Activated CD4-positive, alpha-beta T cell treated with anti-CD3 and anti-CD28 coated beads, Interleukin-2, Interleukin-4, amounts not matched to agents 100 ng/mL and 50 ng/mL, durations not matched to agents 16 hours and 8 hours (primary cell): ENCODE data around the gene TCAF1.
"Not testable (repeated sequence)": the region's sequence is repeated elsewhere in the genome, so short reads cannot be mapped to it uniquely, and the experiment has no call there.

ENCODE experiments used
- DNase-seq: peaks from one replicate; pipeline ENCODE4 v3.0.0-alpha.2; 2020; ENCODE audit warnings: low spot score

TCAF1 gene

DNA sequence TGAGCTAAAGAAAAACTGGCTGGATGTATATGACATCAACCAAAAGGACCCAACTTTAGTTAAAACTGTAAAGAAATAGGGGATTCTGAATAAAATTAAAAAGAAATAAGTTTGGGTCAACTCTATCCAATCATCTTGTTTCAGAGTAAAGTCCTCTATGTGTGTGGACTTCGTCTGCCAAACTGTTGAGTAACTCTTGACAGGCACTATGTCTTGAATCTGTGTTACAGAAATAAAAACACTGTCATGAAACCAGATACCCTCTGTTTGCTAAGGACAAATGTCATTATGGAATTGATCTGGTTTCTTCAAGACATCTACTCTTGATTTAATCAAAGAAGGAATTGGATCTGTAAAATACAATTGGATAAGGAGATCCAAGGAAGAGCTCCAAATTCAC is 46.5 kb downstream of the TCAF1 start:
- DNase-seq: not testable (repeated sequence)

GRCh38 chr7:143850682-143851081 is 51.3 kb downstream of the TCAF1 start:
- no peak for DNase-seq

DNA sequence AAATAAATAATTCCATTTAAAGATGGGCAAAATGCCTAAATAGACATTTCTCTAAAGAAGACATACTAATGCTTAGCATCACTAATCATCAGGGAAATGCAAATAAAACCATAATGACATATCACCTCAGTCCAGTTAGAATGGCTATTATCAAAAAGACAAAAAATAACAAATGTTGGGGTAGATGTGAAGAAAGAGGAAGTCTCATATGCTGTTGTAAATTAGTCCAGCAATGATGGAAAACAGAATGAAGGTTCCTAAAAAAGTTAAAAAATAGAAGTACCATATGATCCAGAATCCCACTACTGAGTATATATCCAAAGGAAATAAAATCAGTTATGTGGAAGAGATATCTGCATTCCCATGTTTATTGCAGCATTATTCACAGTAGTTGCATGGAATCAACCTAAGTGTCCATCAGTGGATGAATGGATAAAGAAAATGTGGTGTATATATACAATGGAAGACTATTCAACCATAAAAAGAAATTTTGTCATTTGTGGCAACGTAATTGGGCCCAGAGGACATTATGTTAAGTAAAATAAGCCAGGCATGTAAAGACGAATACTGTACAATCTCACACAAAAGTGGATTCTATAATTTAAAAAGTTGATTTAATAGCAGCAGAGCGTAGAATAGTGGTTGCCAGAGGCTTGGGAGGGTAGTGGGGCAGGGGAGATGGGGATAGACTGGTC is 52.0 kb downstream of the TCAF1 start:
- no peak for DNase-seq

GRCh38 chr7:143848192-143848591 is 53.8 kb downstream of the TCAF1 start:
- DNase-seq: no peak

- no peak for DNase-seq
These were observed 55.3 kb downstream of the TCAF1 start for GRCh38 chr7:143846692-143847091.

DNA sequence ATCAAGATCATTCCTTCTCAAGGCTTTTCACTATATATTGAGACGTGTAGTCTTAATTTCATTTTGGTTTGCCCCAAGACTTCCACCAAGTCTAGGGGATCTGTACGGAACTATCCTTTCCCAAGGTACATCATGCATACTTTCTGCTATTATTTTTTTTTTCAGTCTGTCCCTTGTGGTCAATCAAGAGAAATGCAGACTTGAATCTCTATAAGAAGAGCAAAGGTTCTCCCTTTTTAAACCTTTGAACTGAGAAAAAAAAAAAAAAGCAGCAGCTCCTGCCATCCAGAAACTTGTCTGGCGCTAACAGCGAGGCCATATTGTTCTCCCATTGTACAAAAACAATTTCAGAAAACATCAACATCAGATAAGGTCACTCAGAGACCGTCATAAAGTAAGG is 60.3 kb downstream of the TCAF1 start:
- DNase-seq: not testable (repeated sequence)

DNA sequence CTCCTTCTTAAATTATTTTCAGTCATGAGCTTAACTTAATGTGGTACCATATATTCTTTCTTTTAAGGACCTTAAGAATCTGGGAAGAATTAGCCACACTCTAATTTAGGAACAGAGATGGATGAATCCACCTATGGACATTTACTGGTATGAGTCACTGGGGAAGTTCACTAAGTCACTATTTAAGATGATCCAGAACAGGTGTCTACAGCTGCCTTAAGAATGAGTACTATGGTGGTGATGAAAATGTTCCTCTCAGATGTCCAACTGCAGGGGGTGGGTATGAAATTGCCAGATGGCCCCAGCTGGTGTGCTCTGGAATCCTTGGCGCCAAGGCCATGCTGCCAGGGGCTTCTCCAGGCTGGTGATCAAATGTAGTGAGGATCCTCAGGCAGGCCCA is 61.9 kb downstream of the TCAF1 start:
- DNase-seq: not testable (repeated sequence)

DNA sequence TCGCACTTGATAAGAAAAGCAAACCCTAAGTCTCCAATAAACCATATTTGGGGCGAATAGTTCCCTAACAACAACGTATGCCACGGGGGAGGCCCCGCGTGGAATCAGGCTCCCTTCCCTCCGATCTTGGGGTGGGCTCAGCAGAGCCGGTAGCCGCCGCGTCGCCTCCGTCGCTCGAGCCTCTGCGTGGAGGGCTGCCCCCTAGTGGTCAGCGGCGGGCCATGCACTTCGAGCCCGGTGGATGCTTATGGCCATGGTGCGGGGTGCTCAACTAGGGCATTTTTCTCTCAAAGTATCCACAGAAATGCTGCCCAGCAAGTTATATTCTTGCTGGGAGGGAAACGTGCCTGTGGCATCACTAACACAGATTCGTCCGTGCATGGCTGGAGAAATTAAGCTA is 64.8 kb downstream of the TCAF1 start:
- peak; percentile 94 for DNase-seq

GRCh38 chr7:143836622-143837021 is 65.4 kb downstream of the TCAF1 start:
- DNase-seq: peak; percentile 95

GRCh38 chr7:143836088-143836487 is 65.9 kb downstream of the TCAF1 start:
- not testable (repeated sequence) for DNase-seq

GRCh38 chr7:143826578-143826977 is 75.4 kb downstream of the TCAF1 start:
- DNase-seq: not testable (repeated sequence)

GRCh38 chr7:143824295-143825135 is 77.5 kb downstream of the TCAF1 start:
- not testable (repeated sequence) for DNase-seq

DNA sequence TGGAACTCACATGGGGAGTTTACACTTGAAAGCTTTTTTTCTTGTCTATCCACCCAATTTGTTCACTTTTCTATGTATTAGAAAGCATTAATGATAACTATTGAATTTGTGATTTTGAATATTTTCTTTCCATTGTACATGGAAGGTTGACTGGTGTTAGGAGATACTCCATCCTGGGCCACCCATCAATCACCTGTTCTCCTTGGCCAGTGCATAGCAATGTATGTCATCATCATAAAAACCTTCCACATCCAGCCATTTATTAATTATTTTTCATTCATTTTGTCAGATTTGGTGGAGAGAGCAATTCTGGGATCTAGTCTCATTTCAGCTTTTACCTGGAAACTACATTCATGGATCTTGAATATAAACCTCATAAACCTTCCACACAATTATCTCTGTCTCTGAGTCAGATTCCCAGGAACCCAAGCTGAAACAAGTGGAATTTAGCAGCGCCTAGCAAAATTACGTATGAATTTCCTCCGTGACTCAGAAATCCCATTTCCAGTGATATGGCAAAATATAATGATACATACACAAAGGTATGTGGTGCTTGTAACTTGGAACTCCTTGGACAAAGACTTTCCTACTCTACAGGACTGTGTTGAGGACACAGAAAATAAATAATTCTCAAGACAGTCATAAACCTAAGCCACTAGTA is 78.2 kb downstream of the TCAF1 start:
- not testable (repeated sequence) for DNase-seq

DNA sequence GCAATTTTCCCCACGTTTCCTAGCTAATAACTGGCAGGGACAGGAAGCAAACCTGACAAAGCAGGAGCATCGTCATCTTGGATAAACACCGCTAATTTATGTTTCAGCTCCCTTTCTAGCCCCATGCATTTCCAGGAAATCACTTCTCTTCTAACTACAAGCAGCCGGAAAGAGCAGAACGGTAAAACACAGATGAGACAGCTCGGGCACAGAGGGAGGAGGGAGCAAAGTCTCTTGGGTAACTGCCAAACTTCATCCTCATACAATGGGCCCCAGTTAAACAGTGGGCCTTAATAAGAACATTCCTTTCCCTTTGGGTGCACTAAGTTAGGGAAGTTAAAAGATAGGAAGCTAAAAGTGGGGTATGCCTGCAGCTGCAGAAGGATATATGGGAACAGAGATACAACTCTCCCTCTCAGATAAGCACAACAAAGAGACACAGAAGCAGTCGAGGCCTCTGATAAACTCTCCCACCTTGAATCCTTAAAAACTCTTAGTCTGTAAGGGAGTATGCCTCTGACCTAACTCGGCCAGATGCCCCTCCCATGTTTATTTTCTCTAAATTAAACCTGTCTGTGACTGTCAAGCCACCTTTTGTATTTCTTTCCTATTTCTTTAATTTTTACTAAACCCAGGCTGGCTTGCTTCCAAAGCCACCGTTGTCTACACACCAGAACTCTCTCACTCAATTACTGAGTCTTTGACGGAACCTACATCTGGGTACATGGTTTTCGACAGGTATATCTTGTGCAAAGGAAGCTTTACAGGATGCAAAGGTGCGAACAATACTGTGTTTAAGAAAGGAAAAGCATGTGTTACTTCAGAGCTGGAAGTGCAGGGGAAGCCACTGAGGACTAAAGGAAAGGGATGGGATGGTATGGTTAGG is 80.3 kb downstream of the TCAF1 start:
- not testable (repeated sequence) for DNase-seq

DNA sequence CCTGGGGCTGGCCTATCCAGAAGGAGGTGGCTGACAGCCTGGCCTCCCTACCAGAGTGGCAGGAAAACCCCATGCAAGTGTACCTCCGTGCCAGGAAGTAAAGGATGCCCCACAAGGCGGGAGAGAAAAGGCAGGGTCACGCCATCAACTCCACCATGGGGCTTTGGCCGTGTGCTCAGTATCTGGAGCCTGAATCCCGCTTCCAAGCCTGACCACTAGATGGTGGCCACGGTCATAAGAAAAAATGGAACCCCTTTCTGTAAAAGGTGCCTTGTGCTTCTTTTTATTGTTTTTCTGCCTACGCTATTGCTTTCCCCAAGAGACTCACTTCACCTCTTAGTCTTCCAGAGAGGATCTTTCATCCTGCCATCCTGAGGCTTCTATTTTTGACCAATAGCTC is 84.1 kb downstream of the TCAF1 start:
- DNase-seq: not testable (repeated sequence)

DNA sequence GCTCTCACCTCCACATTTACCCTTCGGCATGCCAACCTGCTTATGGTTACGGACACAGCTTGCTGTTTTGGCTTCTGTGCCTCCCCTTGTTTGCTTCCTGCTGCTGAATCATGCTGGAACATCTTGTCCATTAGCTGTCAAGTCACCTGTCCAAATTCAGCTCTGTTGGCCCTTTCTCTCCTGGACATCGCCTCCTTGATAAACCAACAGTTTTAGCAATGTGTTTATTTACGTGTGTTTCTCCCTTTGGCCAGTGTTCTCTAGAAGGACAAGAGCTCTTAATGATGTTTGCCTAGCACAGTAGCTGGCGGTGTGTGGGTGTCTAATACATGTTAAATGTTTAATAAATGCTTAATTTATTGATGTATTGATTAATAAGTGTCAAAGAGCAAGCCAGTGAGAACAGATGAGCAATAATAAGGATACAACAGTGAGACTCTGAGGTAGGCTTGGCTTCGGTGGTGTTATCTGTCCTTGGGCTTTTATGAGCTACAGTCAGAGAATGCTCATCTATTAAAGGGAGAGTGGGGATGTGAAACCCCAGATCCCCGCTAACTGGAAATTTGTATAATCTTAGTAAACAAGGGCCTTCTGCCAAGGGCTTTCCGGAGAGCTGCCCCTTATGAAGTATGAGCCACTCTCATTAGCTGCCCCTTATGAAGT is 85.4 kb downstream of the TCAF1 start:
- DNase-seq: not testable (repeated sequence)

DNA sequence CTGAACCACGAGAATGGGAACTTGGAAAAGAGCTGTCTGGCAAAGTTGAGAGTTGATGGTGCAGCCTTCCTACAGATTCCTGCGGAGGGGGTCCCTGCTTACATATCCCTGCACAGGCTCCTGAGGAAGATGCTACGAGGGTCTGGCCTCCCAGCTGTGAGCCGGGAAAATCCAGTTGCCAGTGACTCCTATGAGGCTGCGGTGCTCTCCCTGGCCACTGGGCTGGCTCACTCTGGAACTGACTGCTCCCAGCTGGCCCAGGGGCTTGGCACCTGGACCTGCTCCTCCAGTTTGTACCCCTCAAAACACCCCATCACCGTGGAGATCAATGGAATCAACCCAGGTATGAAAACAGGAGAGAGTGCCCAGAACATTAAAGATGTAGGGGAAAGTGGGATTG is 91.3 kb downstream of the TCAF1 start:
- DNase-seq: not testable (repeated sequence)

GRCh38 chr7:143806664-143807071 is 95.3 kb downstream of the TCAF1 start:
- DNase-seq: not testable (repeated sequence)
